HUDEP-2 (cell line): ENCODE results near the gene MET.
A peak's percentile ranks its signal among the peaks of the same experiment; 100 is the strongest.

Source experiments
- DNase-seq, 76 experiments: peaks; one replicate each; lab custom pipeline; 2025; ENCODE audit not compliant: unreplicated experiment in 76 of 76; lab: John Stamatoyannopoulos, UW

Gene MET

GRCh38 chr7:116779931-116780330 is 107.9 kb downstream of the MET start:
- no peak for DNase-seq

GRCh38 chr7:116780521-116780920 is 108.5 kb downstream of the MET start:
- DNase-seq: no peak

- no peak for DNase-seq
These were observed 109.0 kb downstream of the MET start for GRCh38 chr7:116780966-116781365.

GRCh38 chr7:116781584-116781983 is 109.6 kb downstream of the MET start:
- DNase-seq: no peak

GRCh38 chr7:116782177-116782711 is 110.2 kb downstream of the MET start:
- DNase-seq: no peak

GRCh38 chr7:116783666-116784318 is 111.8 kb downstream of the MET start:
- no peak for DNase-seq

- no peak for DNase-seq
These were observed 112.7 kb downstream of the MET start for GRCh38 chr7:116784647-116785046.

GRCh38 chr7:116785843-116786242 is 113.8 kb downstream of the MET start:
- no peak for DNase-seq

GRCh38 chr7:116786791-116787443 is 114.9 kb downstream of the MET start:
- peak in 1 of 76 experiments; percentile 1 for DNase-seq

- no peak for DNase-seq
These were observed 115.9 kb downstream of the MET start for GRCh38 chr7:116787881-116788280.

GRCh38 chr7:116788572-116789197 is 116.7 kb downstream of the MET start:
- DNase-seq: no peak

GRCh38 chr7:116790025-116790424 is 118.0 kb downstream of the MET start:
- DNase-seq: no peak

GRCh38 chr7:116792813-116793212 is 120.8 kb downstream of the MET start:
- no peak for DNase-seq

- DNase-seq: no peak
These were observed 121.9 kb downstream of the MET start for GRCh38 chr7:116793795-116794340.

- DNase-seq: no peak
These were observed 124.5 kb downstream of the MET start for GRCh38 chr7:116796471-116796870.

GRCh38 chr7:116797612-116798011 is 125.6 kb downstream of the MET start:
- DNase-seq: peak in 7 of 76 experiments; percentile 1 to 31 (median 3)

- no peak for DNase-seq
These were observed 126.2 kb downstream of the MET start for GRCh38 chr7:116798232-116798631.

- no peak for DNase-seq
These were observed 127.9 kb downstream of the MET start for GRCh38 chr7:116799916-116800315.

- no peak for DNase-seq
These were observed 128.6 kb downstream of the MET start for GRCh38 chr7:116800594-116800993.

- DNase-seq: no peak
These were observed 129.2 kb downstream of the MET start for GRCh38 chr7:116801092-116801710.

- DNase-seq: no peak
These were observed 130.2 kb downstream of the MET start for GRCh38 chr7:116802144-116802745.
